ENCODE data around the gene ELK3.

The ELK3 gene

DNA sequence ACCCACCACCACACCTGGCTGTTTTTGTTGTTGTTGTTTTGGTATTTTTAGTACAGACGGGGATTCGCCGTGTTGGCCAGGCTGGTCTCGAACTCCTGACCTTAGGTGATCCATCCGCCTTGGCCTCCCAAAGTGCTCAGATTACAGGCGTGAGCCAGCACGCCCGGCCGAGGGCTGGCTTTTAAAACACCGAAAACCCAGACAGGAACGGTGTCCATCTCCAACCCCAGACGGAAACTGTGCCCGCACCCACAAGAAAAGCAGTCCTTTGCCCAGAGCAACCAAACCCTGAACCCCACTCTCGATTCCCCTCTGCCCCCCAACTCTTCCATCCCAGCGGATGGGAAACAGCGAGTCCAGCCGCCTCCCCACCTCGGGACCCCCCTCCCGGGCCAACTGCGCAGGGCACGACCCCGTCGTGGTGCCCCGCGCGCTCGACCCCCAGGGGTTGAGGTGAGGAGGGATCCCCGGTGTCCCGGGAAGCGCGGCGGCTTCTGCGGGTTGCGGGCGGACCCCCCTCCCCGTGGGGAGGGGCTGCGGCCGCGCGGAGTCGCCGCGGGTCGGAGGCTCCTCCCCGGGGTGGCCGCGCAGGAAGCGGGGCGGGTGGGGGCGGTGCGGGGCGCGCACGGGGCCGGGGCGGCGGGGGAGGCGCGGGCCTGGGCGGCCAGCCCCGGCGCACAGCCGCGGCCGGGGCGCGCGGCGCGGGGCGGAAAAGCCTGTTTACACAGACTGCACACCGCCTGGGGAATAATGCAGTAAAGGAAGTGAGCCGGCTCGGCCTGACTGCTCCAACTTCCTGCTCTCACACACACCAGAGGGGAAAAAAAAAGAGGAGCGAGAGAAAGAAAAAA, at the start of gene ELK3:
TSS of gene ELK3 (plus strand) at position 651 of the 851 bp plus-strand sequence.
- no peak for DNase-seq (ENCODE audit: low read depth)
- peak within 1 kb of the TSS; percentile 94 for H3K4me3 ChIP-seq (ENCODE audit: low read depth, low read length)

- H3K4me3 ChIP-seq (ENCODE audit: low read depth, low read length): no peak overlapping the region
- no peak for DNase-seq (ENCODE audit: low read depth)
Observed at GRCh38 chr12:96146747-96147146, 47.4 kb upstream of the ELK3 start.

DNA sequence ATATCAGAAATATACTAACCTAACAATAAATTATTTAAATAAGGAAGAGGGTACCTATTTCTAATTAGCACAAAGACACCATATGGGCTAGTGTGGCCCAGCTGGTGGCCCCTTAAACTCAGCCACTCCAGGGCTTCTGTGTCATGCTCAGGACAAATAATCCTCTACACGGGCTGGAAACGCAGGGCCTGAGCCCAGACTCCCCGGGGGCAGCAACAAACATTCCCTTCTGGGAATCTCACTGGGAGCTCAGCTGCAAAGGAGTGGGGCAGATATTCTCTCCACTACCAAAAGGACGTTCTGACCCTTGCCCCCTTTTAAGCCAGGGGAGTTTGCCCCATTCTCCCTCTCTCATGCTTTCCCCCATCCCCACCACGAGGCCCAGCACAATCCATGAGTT, 43.7 kb upstream of the ELK3 start:
- no peak for DNase-seq (ENCODE audit: low read depth)

GRCh38 chr12:96152164-96152563, 42.0 kb upstream of the ELK3 start:
- DNase-seq (ENCODE audit: low read depth): no peak

More for the DNA sequence above, 43.7 kb upstream of the ELK3 start:
- no peak overlapping the region for H3K4me3 ChIP-seq (ENCODE audit: low read depth, low read length)

DNA sequence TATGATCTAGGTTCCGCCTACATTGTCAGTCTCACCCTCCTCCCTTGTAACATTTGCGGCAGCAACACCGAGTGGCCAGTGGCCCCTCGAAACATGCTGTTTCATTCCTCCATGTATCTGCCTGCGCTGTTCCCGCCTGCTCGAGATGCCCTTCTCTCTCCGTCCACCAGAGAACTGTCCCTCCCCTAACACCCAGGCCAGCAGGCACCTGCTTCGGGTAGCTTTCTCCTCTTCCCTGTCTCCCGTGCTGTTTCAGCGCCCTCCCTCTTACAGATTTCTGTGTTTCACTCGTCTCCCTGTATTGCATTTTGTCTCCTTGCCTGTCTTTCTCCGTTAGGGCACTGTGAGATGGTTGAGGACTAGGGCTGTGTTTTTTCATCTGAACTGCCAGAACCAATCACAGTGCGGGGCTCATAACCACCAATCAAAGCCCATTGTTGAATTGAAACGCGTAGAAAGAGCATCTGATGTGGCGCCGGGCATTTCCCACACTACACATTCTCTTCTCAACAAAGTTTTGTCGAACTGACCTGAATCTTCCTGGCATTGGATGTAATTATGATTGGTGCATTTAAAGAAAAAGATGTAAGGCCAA, 40.9 kb upstream of the ELK3 start:
- H3K4me3 ChIP-seq (ENCODE audit: low read depth, low read length): no peak overlapping the region
- DNase-seq (ENCODE audit: low read depth): no peak

More at GRCh38 chr12:96152164-96152563, 42.0 kb upstream of the ELK3 start:
- H3K4me3 ChIP-seq (ENCODE audit: low read depth, low read length): no peak overlapping the region

DNA sequence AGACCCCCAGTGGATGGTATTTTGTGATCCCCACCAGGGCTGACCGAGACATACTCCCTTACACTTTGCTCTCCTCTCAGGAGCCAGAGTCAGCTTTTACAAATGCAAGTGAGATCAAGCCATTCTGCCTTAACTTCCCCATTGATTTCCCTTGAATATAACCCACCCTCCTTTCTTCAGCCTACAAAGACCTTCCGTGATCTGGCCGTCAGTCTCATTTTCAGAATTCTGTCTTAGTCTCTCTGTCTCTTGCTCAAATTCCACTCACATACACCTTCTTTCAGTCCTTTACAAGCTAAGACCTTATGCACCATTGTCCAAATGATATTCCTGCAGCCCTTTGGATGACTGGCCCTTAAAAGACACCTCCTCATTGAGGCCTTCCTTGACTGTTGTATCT, 39.0 kb upstream of the ELK3 start:
- H3K4me3 ChIP-seq (ENCODE audit: low read depth, low read length): no peak overlapping the region
- DNase-seq (ENCODE audit: low read depth): no peak

- no peak overlapping the region for H3K4me3 ChIP-seq (ENCODE audit: low read depth, low read length)
- no peak for DNase-seq (ENCODE audit: low read depth)
Observed at GRCh38 chr12:96155781-96156180, 38.4 kb upstream of the ELK3 start.

DNA sequence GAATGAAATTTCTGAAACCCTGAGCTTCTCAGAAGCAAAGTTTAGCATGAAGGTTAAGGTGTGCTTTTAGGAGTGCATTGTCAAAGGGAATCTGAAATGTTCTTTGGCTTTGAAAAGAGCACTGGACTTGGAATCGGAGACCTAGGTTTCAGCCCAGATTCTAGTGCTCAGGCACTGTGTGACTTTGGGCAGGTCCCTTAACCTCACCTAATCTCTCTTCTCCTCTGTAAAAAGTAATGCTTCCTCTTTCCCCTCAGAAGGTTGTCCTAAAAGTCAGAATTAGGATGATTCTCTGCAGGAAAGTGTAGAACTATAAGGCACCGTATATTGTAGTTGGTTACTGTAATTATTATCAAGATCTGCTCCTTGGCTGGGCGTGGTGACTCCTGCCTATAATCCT, 38.0 kb upstream of the ELK3 start:
- no peak overlapping the region for H3K4me3 ChIP-seq (ENCODE audit: low read depth, low read length)
- no peak for DNase-seq (ENCODE audit: low read depth)

- no peak for DNase-seq (ENCODE audit: low read depth)
Observed at GRCh38 chr12:96157427-96157826, 36.7 kb upstream of the ELK3 start.

DNA sequence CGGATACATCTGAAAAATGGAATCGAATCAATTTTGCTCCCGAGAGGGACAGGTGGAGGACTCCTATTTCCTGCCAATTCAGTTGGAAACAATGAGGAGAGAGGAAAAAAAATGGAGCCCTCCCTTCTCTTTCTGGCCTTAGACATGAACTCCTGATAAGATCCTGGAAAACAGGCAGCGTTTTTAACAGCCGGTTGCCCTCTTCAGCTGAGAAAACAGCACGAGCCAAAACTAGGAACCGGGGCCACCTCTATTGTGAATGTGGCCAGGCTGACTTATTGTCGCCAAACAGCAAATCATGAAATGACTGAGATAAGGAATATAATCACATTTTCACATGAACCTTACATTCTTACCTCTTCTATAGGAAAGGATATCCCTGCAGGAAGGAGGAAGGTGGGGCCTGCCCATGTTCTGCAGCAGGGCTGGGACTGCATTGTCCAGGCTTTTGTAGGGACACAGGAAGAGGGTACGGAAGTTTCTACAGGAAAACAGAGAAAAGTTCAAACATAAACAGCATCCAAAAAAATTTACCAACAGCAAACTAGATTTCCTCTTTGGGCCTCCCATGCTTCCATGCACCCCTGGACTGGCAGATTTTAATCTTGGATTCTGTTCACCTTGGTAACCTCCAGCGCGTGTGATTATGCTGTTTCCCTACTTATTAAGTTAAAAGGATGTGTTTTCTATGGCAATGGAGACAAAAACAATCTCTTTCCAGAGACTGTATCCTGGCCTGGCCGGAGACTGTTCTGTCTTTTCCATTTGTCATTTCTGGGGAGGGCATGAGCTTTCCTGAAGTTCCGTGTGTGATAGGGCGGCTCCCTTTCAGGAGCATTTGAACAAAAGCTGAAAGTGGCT, 29.0 kb upstream of the ELK3 start:
- DNase-seq (ENCODE audit: low read depth): no peak
- H3K4me3 ChIP-seq (ENCODE audit: low read depth, low read length): no peak overlapping the region

More at GRCh38 chr12:96157427-96157826, 36.7 kb upstream of the ELK3 start:
- H3K4me3 ChIP-seq (ENCODE audit: low read depth, low read length): no peak overlapping the region

GRCh38 chr12:96166765-96167164, 27.4 kb upstream of the ELK3 start:
- no peak for DNase-seq (ENCODE audit: low read depth)
- H3K4me3 ChIP-seq (ENCODE audit: low read depth, low read length): no peak overlapping the region

GRCh38 chr12:96167492-96167891, 26.7 kb upstream of the ELK3 start:
- no peak overlapping the region for H3K4me3 ChIP-seq (ENCODE audit: low read depth, low read length)
- no peak for DNase-seq (ENCODE audit: low read depth)

DNA sequence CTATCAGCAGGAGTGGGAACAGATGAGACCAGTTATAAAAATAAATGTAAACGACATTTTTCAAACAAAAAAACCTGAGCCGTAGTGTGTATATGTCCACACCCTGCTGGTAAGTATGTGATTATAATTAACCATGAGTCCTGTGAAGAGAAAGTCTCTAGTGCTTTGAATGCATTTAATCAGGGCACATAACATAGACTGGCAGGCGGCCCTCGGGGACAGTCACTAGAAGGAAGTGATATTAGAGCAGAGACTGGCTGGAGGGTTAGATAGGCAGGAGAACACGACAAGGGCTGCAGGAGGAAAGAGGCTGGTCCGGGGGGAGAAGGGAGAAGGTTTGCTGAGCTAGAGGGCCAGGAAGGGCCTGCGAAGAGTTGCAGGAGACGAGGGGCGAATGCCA, 23.8 kb upstream of the ELK3 start:
- DNase-seq (ENCODE audit: low read depth): no peak

DNA sequence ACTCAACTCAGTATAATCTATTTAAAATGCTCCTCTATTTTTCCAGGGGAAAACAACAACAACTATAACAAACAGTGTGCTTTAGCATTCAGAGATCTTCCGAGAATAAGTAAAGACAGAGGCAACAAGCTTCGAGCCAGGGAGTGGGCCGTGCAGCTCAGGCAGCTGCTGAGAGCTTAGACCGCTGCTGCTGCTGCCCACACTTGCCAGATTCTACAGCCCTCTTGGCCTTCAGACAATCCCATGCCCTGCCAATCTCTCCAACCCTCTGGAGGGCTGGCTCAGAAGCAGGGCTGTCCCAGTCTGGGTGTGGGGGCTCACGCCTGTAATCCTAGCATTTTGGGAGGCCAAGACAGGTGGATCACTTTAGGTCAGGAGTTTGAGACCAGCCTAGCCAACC, 23.4 kb upstream of the ELK3 start:
- no peak overlapping the region for H3K4me3 ChIP-seq (ENCODE audit: low read depth, low read length)
- no peak for DNase-seq (ENCODE audit: low read depth)

More for the DNA sequence above, 23.8 kb upstream of the ELK3 start:
- no peak overlapping the region for H3K4me3 ChIP-seq (ENCODE audit: low read depth, low read length)

GRCh38 chr12:96171905-96172304, 22.3 kb upstream of the ELK3 start:
- H3K4me3 ChIP-seq (ENCODE audit: low read depth, low read length): no peak overlapping the region
- no peak for DNase-seq (ENCODE audit: low read depth)

DNA sequence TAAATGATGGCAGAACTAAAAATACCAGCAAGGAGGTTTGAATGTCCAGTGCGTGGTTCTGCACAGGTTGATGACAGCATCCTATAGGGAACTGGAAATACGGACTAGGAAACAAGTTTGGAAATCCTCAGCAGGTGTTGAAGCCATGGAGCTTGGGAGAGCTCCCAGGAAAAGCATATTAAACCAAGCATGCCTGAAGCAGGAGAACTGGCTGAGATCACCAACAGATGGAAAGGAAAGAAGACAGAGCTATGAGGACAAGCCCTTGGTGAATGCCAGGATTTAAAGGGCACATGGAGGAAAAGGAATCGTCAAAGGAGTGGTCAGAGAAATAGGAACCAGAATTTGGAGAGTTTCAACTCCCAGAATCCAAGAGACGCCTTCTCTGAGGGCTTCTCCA, 21.2 kb upstream of the ELK3 start:
- H3K4me3 ChIP-seq (ENCODE audit: low read depth, low read length): no peak overlapping the region
- no peak for DNase-seq (ENCODE audit: low read depth)

GRCh38 chr12:96176575-96176974, 17.6 kb upstream of the ELK3 start:
- H3K4me3 ChIP-seq (ENCODE audit: low read depth, low read length): no peak overlapping the region

DNA sequence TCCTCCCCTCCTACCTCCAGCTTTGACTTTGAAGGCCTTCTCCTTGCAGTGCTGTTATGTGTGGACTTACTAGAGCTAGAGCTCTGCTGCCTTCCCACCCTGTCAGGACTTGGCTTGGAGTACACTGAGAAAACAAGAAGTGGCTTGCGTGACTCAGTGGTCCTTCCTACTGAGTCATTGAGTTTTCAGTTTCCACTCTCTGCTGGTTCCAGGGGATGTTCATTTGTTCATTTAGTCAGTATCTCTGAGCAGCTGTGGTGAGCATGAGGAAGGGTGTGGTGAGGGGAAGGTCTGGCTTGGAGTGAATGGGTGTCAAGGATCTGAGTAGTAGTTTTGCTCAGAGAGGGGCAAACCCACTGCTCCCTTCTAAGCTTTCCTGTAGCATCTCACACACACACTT, 17.2 kb upstream of the ELK3 start:
- no peak overlapping the region for H3K4me3 ChIP-seq (ENCODE audit: low read depth, low read length)
- DNase-seq (ENCODE audit: low read depth): peak; percentile 55

More at GRCh38 chr12:96176575-96176974, 17.6 kb upstream of the ELK3 start:
- DNase-seq (ENCODE audit: low read depth): no peak

DNA sequence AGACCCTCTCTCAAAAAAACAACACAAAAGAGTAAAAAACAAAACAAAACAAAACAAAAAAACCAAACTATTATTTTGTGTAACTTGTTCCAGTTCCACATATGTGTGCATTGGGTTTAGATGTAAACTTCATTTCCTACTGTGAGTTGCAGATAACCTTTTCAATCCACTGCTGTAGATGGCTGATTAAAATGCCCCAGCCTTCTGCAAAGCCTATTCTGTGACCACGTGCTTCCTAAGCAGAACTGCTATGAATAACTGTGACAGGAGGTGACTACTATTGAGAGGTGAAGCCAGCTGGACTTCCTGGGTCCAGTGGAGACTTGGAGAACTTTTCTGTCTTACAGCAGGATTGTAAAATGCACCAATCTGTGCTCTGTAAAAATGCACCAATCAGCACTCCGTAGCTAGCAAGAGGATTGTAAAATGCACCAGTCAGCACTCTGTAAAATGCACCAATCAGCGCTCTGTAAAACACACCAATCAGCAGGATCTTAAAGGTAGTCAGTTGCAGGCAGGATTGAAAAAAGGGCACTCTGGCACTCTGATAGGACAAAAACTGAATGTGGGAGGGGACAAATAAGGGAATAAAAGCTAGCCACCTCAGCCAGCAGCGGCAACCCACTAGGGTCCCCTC, 10.3 kb upstream of the ELK3 start:
- DNase-seq (ENCODE audit: low read depth): no peak
- H3K4me3 ChIP-seq (ENCODE audit: low read depth, low read length): no peak overlapping the region

DNA sequence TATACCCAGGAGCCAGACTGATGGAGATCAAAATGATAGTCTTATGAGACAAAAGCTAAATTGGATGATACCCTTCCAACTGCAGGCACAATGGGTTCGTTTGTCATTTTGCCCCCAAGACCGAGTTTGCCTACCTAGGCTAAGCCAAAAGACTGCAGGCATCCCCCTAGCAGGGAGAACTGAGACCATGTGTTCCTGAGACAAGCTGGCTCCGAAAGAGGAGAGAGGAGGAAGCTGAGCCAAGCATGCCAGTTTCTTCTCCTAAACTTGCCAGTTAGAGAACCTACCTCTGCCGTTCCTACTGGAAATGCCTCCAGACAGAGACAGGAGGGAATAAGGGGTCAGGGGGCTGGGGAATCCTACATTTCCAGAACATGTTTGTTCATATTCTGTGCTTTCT, 8.3 kb upstream of the ELK3 start:
- H3K4me3 ChIP-seq (ENCODE audit: low read depth, low read length): no peak overlapping the region
- DNase-seq (ENCODE audit: low read depth): no peak

All from skeletal muscle cell (primary cell).